HTR-8/SVneo (cell line): ENCODE measurements around the gene OR5AN1.
"Not testable (repeated sequence)": the region's sequence is repeated elsewhere in the genome, so short reads cannot be mapped to it uniquely, and the experiment has no call there.

Experiments used
- DNase-seq: peaks from one replicate; pipeline ENCODE4 v3.0.0; 2011; ENCODE audit warnings: low spot score, mixed read lengths; ENCODE audit not compliant: insufficient read length
- FAIRE-seq: peaks from 2 replicates; lab custom pipeline; 2011; peaks lifted over from hg19 to GRCh38; lab: Jason Lieb, UNC

OR5AN1 gene

GRCh38 chr11:59358595-59358994, at the start of gene OR5AN1:
OR5AN1 (plus strand) TSS chr11:59358895; CDS start chr11:59364459, 5,564 bp downstream.
- FAIRE-seq, result no peak
- no peak for DNase-seq

- FAIRE-seq, result no peak
- DNase-seq, result no peak
Measured at GRCh38 chr11:59335001-59335400, 23.7 kb upstream of the OR5AN1 start.

- FAIRE-seq (no peak), DNase-seq (no peak)
Measured at GRCh38 chr11:59336176-59336575, 22.5 kb upstream of the OR5AN1 start.

GRCh38 chr11:59336931-59337330, 21.8 kb upstream of the OR5AN1 start:
- DNase-seq, result no peak
- FAIRE-seq, result no peak

- FAIRE-seq, DNase-seq: not testable (repeated sequence)
Measured at GRCh38 chr11:59349657-59350056, 9.0 kb upstream of the OR5AN1 start.

GRCh38 chr11:59355226-59355625, 3.5 kb upstream of the OR5AN1 start:
- no peak for DNase-seq
- no peak for FAIRE-seq

- no peak for DNase-seq
- FAIRE-seq, result no peak
Measured at GRCh38 chr11:59356561-59356960, 2.1 kb upstream of the OR5AN1 start.

- no peak for FAIRE-seq
Measured at GRCh38 chr11:59358020-59358419, 675 bp upstream of the OR5AN1 start.

GRCh38 chr11:59365232-59366018, 6.7 kb downstream of the OR5AN1 start:
- no peak for FAIRE-seq

More at GRCh38 chr11:59358020-59358419, 675 bp upstream of the OR5AN1 start:
- DNase-seq, result no peak

GRCh38 chr11:59368238-59369022, 9.7 kb downstream of the OR5AN1 start:
- DNase-seq (no peak), FAIRE-seq (no peak)

More at GRCh38 chr11:59365232-59366018, 6.7 kb downstream of the OR5AN1 start:
- no peak for DNase-seq

GRCh38 chr11:59372324-59372723, 13.6 kb downstream of the OR5AN1 start:
- not testable (repeated sequence) for FAIRE-seq

GRCh38 chr11:59380263-59381059, 21.8 kb downstream of the OR5AN1 start:
- no peak for DNase-seq
- no peak for FAIRE-seq

More at GRCh38 chr11:59372324-59372723, 13.6 kb downstream of the OR5AN1 start:
- not testable (repeated sequence) for DNase-seq

- no peak for DNase-seq
- no peak for FAIRE-seq
Measured at GRCh38 chr11:59394186-59394585, 35.5 kb downstream of the OR5AN1 start.

GRCh38 chr11:59400461-59401261, 42.0 kb downstream of the OR5AN1 start:
- FAIRE-seq, result no peak
- no peak for DNase-seq

- DNase-seq, result no peak
- FAIRE-seq, result no peak
Measured at GRCh38 chr11:59401262-59401552, 42.5 kb downstream of the OR5AN1 start.

GRCh38 chr11:59403546-59403945, 44.9 kb downstream of the OR5AN1 start:
- DNase-seq (no peak), FAIRE-seq (no peak)

- FAIRE-seq (no peak), DNase-seq (no peak)
Measured at GRCh38 chr11:59413646-59414045, 55.0 kb downstream of the OR5AN1 start.

- no peak for FAIRE-seq
- DNase-seq, result no peak
Measured at GRCh38 chr11:59415111-59415510, 56.4 kb downstream of the OR5AN1 start.

- FAIRE-seq, result no peak
- no peak for DNase-seq
Measured at GRCh38 chr11:59416613-59417012, 57.9 kb downstream of the OR5AN1 start.

- DNase-seq, result no peak
- FAIRE-seq, result no peak
Measured at GRCh38 chr11:59417023-59417422, 58.3 kb downstream of the OR5AN1 start.
